Rectal smooth muscle tissue (tissue), 1 donor: Measurements from ENCODE around the gene EPHA6.

Source experiments
- H3K27ac ChIP-seq: one replicate; pipeline ENCODE4 v1.7.0; 2013; ENCODE audit warnings: low read depth, low read length, inconsistent platforms
- H3K27me3 ChIP-seq: one replicate; pipeline ENCODE4 v1.7.0; 2013; ENCODE audit warnings: low read length; ENCODE audit not compliant: control insufficient read depth, insufficient read depth
- H3K36me3 ChIP-seq: one replicate; pipeline ENCODE4 v1.7.0; 2013; ENCODE audit warnings: low read length; ENCODE audit not compliant: control insufficient read depth, insufficient read depth
- H3K4me1 ChIP-seq: one replicate; pipeline ENCODE4 v1.7.0; 2013; ENCODE audit warnings: low read length; ENCODE audit not compliant: control insufficient read depth, insufficient read depth
- H3K4me3 ChIP-seq: one replicate; pipeline ENCODE4 v1.7.0; 2013; ENCODE audit warnings: low read length
- H3K9ac ChIP-seq: one replicate; pipeline ENCODE4 v1.7.0; 2013; ENCODE audit warnings: low read length

EPHA6 gene

GRCh38 chr3:97793420-97794019 is 979.1 kb downstream of the EPHA6 start:
- Histone ChIP-seq H3K27me3 (no peaks in the 10 kb centered on the region), H3K36me3 (no peaks in the 10 kb centered on the region), H3K9ac (no peak overlapping the region), H3K27ac (no peak overlapping the region), H3K4me1 (no peaks in the 10 kb centered on the region), H3K4me3 (no peak overlapping the region)

GRCh38 chr3:97795951-97796350 is 981.6 kb downstream of the EPHA6 start:
- H3K36me3 ChIP-seq: no peaks in the 10 kb centered on the region
- H3K4me1 ChIP-seq: no peaks in the 10 kb centered on the region
- H3K9ac ChIP-seq: no peak overlapping the region
- no peak overlapping the region for H3K4me3 ChIP-seq
- H3K27me3 ChIP-seq: no peaks in the 10 kb centered on the region
- H3K27ac ChIP-seq: no peak overlapping the region
